Measurements from ENCODE around the gene MFN2.

DNA sequence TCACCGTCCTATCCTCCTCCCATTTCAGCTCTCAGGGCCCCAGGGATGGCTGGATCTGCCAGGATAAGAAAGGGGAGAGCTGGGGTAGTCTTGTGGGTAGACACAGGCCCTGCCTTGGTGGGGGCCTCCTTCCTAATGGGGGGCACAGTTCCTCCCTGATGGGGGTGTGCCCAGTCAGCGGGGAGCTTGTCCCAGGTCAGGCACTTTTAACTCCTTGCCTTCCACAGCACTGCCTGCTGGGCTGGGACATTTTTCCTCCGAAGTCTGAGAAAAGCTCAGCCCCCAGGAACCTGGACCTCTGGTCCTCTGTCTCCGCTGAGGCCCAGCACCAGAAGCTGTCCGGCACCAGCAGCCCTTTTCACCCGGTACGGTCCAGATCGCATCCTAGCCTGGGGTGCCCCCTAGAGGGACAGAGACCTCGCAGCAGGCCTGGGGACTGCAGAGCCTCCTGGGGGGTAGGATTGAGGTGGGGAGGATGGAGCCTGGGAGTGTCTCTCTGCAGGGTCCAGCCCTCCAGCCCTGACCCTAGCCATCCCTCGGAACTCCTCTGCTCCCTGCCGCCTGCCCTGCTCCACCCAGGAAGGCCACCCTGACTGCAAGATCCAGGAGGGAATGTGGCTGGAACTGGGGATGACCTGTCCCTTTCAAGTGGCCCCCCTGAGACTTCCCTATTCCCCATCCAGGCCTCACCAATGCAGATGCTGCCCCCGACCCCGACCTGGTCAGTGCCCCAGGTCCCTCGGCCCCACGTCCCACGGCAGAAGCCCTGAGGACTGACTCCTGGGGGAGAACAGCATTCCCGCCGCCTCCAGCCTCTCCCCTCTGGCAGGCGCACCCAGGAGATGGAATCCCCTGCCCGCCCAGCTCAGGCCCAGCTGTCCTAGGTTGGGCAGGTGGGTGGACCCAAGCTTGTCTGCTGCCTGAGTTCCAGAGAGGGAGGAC lies 51.1 kb downstream of the MFN2 start:
- TF ChIP-seq, protein P1, sequence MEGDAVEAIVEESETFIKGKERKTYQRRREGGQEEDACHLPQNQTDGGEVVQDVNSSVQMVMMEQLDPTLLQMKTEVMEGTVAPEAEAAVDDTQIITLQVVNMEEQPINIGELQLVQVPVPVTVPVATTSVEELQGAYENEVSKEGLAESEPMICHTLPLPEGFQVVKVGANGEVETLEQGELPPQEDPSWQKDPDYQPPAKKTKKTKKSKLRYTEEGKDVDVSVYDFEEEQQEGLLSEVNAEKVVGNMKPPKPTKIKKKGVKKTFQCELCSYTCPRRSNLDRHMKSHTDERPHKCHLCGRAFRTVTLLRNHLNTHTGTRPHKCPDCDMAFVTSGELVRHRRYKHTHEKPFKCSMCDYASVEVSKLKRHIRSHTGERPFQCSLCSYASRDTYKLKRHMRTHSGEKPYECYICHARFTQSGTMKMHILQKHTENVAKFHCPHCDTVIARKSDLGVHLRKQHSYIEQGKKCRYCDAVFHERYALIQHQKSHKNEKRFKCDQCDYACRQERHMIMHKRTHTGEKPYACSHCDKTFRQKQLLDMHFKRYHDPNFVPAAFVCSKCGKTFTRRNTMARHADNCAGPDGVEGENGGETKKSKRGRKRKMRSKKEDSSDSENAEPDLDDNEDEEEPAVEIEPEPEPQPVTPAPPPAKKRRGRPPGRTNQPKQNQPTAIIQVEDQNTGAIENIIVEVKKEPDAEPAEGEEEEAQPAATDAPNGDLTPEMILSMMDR (conservative IDR thresholded peaks at IDR 0.05; ENCODE audit: low read depth in 2 of 2): peak; percentile 60 to 81
- TF ChIP-seq EZH2 (IDR thresholded peaks at IDR 0.05; ENCODE audit: low read depth, unreplicated experiment) (no peak), POLR2AphosphoS5 (IDR thresholded peaks at IDR 0.05; ENCODE audit: low read depth) (no peak), JUNB (IDR thresholded peaks at IDR 0.05; ENCODE audit: unreplicated experiment) (no peak), EZH2phosphoT487 (IDR thresholded peaks at IDR 0.05; ENCODE audit: unreplicated experiment) (no peak), STAT1 (IDR thresholded peaks at IDR 0.05; ENCODE audit: unreplicated experiment) (no peak), ZNF114 (CRISPR knock-in tag; IDR thresholded peaks at IDR 0.05) (no peak), CREB1 (CRISPR knock-in tag; IDR thresholded peaks at IDR 0.05; ENCODE audit: low read depth) (no peak), NANOG (IDR thresholded peaks at IDR 0.05; ENCODE audit: borderline replicate concordance) (no peak)
- TF ChIP-seq, protein P2, sequence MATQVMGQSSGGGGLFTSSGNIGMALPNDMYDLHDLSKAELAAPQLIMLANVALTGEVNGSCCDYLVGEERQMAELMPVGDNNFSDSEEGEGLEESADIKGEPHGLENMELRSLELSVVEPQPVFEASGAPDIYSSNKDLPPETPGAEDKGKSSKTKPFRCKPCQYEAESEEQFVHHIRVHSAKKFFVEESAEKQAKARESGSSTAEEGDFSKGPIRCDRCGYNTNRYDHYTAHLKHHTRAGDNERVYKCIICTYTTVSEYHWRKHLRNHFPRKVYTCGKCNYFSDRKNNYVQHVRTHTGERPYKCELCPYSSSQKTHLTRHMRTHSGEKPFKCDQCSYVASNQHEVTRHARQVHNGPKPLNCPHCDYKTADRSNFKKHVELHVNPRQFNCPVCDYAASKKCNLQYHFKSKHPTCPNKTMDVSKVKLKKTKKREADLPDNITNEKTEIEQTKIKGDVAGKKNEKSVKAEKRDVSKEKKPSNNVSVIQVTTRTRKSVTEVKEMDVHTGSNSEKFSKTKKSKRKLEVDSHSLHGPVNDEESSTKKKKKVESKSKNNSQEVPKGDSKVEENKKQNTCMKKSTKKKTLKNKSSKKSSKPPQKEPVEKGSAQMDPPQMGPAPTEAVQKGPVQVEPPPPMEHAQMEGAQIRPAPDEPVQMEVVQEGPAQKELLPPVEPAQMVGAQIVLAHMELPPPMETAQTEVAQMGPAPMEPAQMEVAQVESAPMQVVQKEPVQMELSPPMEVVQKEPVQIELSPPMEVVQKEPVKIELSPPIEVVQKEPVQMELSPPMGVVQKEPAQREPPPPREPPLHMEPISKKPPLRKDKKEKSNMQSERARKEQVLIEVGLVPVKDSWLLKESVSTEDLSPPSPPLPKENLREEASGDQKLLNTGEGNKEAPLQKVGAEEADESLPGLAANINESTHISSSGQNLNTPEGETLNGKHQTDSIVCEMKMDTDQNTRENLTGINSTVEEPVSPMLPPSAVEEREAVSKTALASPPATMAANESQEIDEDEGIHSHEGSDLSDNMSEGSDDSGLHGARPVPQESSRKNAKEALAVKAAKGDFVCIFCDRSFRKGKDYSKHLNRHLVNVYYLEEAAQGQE (IDR thresholded peaks at IDR 0.05; ENCODE audit: unreplicated experiment): no peak
- TF ChIP-seq, protein P3, sequence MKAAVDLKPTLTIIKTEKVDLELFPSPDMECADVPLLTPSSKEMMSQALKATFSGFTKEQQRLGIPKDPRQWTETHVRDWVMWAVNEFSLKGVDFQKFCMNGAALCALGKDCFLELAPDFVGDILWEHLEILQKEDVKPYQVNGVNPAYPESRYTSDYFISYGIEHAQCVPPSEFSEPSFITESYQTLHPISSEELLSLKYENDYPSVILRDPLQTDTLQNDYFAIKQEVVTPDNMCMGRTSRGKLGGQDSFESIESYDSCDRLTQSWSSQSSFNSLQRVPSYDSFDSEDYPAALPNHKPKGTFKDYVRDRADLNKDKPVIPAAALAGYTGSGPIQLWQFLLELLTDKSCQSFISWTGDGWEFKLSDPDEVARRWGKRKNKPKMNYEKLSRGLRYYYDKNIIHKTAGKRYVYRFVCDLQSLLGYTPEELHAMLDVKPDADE (IDR thresholded peaks at IDR 0.05): no peak
